ENCODE data around the gene GDF2.

GDF2 gene

DNA sequence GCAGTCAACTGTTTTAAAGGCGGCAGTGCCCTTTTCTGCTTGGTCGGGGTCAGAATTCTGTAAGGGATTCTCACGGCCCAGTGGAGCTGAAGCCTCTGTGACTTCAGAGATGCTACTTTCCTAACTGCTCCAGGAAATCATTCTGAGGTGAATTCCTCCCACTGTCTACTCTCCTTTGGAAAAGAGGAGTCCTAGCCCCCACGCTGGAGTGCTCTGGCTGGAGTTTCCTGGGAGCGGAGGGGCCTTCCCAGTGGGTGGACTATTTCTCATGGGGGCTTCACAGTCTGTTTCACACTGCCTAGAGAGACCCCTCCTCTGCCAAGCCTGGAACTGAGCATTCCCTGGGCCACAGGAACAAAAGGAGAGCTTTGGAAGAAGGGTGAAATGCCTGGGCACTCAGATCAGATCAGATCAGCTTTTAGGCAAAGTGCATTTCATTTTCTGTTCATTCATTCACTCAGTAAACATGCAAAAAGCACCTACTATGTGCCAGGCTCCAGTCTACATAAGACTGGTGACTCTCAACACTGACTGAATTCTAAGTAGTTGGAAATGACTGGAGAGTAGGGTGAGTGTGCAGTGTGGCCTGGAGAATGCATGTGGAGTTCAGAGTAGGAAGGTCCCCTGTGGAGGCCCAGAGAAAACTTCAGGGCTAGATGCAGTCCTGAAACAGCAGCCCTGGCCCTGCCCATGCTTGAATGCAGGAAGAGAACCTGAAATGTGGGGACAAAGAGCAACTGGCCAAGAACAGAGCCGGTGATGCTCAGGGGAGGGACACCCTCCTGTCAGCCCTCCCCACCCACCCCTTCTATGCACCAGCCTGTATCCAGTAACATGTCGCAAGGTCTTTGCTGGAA, 49.6 kb downstream of the GDF2 start:
- DNase-seq: peak; percentile 13

DNA sequence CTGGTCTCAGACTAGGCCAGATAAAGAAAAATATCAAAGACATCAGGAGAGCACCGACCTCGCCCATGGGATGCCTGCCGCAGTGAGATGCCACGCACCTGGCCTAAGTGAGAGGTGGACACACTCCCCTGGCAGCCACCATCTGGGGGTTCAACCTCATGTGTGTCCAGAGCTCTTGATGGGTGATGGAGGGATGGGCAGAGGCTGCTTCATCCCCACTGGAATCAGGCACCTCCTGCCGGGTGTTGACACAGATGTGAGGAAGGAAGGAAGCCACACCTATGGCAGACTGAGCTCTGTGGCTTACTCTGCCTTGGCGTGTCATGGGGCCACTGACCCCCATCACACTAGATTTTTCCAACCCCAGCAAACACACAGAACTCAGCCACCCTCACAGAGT, 50.5 kb downstream of the GDF2 start:
- peak; percentile 47 for DNase-seq

DNA sequence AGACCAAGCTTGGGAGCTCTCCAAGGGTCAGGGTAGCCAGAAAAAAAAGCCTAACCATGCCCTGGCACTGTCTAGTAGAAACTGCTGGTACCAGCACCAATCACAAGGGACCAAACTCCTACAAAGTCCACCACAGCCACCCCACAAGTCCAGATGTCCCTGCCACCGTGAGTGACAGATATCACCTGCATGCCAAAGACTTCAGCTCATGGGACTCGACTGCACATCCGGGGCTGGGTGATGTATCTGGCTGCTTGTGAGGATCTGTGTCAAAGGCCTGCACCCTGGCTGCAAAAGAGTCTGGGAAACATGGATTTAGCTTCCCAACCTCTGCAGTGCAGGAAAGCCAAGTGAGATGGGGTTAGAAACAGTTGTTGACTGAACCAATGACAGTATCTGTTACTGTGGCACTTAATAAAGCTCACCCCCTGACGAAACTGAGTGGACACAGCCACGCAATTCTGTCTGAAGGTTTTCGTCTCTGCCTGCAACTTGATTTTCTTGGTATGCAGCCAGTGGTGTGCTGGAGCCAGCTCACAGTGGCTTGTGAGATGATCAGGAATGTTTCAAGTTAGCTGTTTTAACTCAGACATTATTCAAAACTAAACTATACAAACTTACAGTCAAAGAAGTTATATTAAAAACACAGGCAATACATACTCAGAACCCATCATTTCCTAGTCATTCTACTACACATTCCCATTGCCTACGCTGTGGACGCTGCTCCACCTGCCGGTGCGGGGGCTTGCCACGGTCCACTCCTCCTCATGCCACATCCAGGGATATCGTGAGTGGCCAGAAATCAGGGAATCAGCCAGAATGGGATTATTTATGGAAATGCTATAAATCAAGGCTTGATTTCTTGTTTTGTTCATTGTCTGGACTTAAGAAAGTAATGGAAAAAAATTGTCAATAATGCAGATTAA, 52.6 kb downstream of the GDF2 start:
- peak; percentile 38 for DNase-seq

DNA sequence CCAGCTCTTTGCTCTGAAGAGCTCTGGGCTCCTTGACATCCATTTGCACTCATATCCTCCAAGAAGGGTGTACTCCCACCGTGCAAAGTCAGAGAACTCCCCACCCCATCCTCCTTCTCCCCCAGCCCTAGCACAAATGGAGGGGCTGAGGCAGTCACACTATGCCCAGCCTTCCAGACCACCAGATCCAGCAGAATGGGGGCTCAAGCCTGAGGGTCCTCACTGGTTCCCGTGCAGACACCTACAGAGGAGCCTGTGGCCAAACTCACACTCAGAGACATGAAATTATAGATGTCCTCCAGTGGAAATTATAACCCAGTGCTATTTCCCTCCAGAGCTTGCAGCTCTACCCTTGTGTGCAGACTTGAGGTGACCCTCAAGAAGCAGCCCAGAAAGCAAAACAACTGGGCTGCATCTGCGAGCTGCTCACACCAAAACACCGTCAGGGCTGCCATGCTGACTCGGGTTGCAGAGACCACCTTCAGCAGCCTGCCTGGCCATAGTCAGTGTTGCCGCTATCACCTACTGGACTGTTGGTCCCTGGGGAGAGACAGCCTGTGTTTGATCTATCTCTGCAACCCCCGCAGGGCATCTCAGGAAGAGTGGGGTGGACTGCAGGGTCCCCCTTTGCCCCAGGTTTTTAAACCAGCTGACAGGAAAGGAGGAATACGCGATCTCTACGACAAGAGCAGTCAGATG, 54.4 kb downstream of the GDF2 start:
- peak; percentile 43 for DNase-seq

All from activated CD8-positive, alpha-beta memory T cell treated with anti-CD3 and anti-CD28 coated beads for 24 hours (primary cell).